HFFc6 (cell line): Measurements from ENCODE around the gene SLFN12L. TPM values are rescaled to one million over a fixed set of nuclear protein-coding genes. Genes with fewer than 3 reads are reported as not detected.
"Not testable (repeated sequence)": the region's sequence is repeated elsewhere in the genome, so short reads cannot be mapped to it uniquely, and the experiment has no call there.

Source experiments
- DNase-seq: peaks from one replicate; pipeline ENCODE4 v3.0.0-alpha.2; 2018
- H3K27ac Mint-ChIP-seq: 2 replicates; pipeline ENCODE4 v1.8.0; 2020; ENCODE audit warnings: mild to moderate bottlenecking, mixed read lengths
- H3K27me3 Mint-ChIP-seq: 2 replicates; pipeline ENCODE4 v1.8.0; 2021; ENCODE audit warnings: mild to moderate bottlenecking, moderate library complexity, mixed read lengths; ENCODE audit not compliant: insufficient read depth
- H3K36me3 Mint-ChIP-seq: 2 replicates; pipeline ENCODE4 v1.8.0; 2021; ENCODE audit warnings: low read depth, mixed read lengths
- H3K4me1 Mint-ChIP-seq: 2 replicates; pipeline ENCODE4 v1.8.0; 2020; ENCODE audit warnings: low read depth, mixed read lengths
- H3K4me3 Mint-ChIP-seq: 2 replicates; pipeline ENCODE4 v1.8.0; 2020; ENCODE audit warnings: mild to moderate bottlenecking, moderate library complexity, mixed read lengths
- H3K9me3 Mint-ChIP-seq: 2 replicates; pipeline ENCODE4 v1.8.0; 2020; ENCODE audit warnings: mild to moderate bottlenecking, mixed read lengths
- total RNA-seq, 6 experiments: library from RNA; stranded (reverse); fragmentation: NEBNext Ultra II Directional; extraction: Animal tissue kit (Norgen Biotek cat#: 25700); gene quantifications; 2 replicates in 1 of 6; 3 replicates in 5 of 6; pipeline ENCODE4 v1.2.3, GENCODE V29; 2021
- TF ChIP-seq, protein P1 (sequence below): fragments of 200-600 bp; sonication (generic); IDR thresholded peaks from 2 replicates; pipeline ENCODE4 v1.5.0; 2021; ENCODE audit warnings: antibody characterized with exemption, mild to moderate bottlenecking

SLFN12L gene
- total RNA-seq, 6 experiments from 2014 or later: 0.13 to 0.34 (median 0.25) TPM; not detected in 2

DNA sequence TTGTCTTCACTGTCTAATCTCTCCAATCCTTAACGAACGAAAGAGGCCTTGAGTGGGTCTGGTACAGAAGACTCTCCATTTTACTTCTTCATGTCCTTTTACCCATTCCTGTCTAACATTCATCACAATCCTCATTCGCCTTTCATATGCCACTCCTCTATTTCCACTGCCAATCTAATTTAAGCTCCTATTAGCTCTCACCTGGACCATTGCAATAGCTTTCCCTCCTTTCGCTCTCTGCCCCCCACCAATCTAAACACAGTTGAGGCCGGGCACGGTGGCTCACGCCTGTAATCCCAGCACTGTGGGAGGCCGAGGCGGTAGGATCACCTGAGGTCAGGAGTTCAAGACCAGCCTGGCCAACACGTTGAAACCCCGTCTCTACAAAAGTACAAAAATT is 29.5 kb upstream of the SLFN12L start:
- H3K4me3 Mint-ChIP-seq: peak overlapping the region; percentile 90
- no peaks in the 10 kb centered on the region for H3K9me3 Mint-ChIP-seq
- DNase-seq: no peak
- H3K27me3 Mint-ChIP-seq: peaks cover 16% of the 10 kb centered on the region
- H3K4me1 Mint-ChIP-seq: peaks cover 30% of the 10 kb centered on the region
- H3K36me3 Mint-ChIP-seq: peaks cover 5% of the 10 kb centered on the region; the same call in 1 of the 2 replicates
- TF ChIP-seq, protein P1, sequence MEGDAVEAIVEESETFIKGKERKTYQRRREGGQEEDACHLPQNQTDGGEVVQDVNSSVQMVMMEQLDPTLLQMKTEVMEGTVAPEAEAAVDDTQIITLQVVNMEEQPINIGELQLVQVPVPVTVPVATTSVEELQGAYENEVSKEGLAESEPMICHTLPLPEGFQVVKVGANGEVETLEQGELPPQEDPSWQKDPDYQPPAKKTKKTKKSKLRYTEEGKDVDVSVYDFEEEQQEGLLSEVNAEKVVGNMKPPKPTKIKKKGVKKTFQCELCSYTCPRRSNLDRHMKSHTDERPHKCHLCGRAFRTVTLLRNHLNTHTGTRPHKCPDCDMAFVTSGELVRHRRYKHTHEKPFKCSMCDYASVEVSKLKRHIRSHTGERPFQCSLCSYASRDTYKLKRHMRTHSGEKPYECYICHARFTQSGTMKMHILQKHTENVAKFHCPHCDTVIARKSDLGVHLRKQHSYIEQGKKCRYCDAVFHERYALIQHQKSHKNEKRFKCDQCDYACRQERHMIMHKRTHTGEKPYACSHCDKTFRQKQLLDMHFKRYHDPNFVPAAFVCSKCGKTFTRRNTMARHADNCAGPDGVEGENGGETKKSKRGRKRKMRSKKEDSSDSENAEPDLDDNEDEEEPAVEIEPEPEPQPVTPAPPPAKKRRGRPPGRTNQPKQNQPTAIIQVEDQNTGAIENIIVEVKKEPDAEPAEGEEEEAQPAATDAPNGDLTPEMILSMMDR: no peak
- peak overlapping the region; percentile 8 for H3K27ac Mint-ChIP-seq

DNA sequence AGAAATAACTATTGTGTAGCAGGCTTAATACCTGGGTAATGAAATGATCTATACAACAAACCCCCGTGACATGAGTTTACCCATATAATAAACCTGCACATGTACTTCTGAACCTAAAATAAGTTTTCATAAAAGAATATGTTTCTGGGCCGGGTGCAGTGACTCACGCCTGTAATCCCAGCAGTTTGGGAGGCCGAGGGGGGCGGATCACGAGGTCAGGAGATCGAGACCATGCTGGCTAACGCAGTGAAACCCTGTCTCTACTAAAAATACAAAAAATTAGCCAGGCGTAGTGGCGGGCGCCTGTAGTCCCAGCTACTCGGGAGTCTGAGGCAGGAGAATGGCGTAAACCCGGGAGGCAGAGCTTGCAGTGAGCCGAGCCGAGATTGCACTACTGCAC is 25.7 kb upstream of the SLFN12L start:
- DNase-seq, H3K4me3 Mint-ChIP-seq, H3K4me1 Mint-ChIP-seq, H3K9me3 Mint-ChIP-seq, H3K36me3 Mint-ChIP-seq, H3K27ac Mint-ChIP-seq: not testable (repeated sequence)
- peaks cover 16% of the 10 kb centered on the region; the same call in 1 of the 2 replicates for H3K27me3 Mint-ChIP-seq

DNA sequence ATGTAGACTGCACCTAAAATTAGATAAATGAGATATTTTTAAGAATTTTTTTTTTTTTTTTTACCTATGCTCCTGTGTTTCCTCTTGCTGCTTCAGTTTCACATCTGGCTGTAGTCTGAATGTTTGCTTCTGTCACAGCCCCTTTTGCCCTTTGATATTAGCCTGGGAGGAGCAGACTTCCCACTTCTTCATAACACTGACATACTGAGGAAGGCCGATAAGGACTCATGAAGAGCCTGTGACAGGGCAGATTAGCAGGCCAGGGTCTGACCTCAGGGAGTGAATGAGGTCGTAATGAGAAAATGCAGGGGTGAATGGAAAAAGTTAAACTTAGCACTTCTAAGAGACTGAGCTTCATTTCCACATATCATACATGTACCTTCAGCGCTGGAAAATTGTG is 23.2 kb upstream of the SLFN12L start, which contains the start of gene SLFN14:
Gene SLFN14 (minus strand): TSS at position 117 of the 400 bp plus-strand sequence. CDS start 2,757 bp downstream, outside the sequence.
- H3K27me3 Mint-ChIP-seq: peaks cover 18% of the 10 kb centered on the region
- H3K27ac Mint-ChIP-seq: no peak within 1 kb of the TSS
- TF ChIP-seq, protein P1: no peak

DNA sequence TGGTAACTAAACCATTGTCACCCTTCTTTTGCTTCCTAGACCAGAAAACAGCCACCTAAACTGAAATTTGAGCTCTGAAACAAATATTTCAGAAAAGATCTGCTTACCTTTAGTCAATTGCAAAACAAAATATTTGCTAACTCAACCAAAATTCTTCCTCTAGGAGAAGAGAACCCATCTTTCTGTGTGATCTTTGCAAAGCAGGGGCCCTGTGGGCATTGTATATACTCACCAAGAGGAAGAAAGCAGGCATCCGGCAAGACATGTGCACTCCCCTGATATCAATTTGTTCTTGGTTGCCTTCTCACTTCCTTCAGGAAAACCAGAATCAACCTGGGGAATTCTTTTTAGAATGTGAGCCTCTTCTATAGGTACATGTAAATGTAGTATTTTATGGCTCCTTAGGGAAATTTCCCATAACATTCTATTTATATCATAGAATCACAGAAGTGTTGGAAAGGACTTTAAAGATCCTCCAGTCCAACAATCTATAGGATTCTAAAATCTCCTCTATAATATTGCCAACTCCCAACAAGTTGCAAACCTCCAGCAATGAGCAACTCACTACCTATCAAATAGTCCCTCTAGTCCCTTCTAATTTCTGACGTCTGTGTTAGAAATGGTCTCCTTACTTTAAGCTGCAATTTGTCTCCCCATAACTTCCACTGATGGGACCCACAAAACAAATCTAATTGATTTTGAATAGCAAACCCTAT is 22.2 kb upstream of the SLFN12L start:
- peaks cover 18% of the 10 kb centered on the region for H3K27me3 Mint-ChIP-seq

More for the DNA sequence above, 23.2 kb upstream of the SLFN12L start, which contains the start of gene SLFN14:
- no peak within 1 kb of the TSS for H3K4me3 Mint-ChIP-seq
- peaks cover 7% of the 10 kb centered on the region; the same call in 1 of the 2 replicates for H3K4me1 Mint-ChIP-seq
- no peak for DNase-seq
- H3K36me3 Mint-ChIP-seq: no peaks in the 10 kb centered on the region
- no peaks in the 10 kb centered on the region for H3K9me3 Mint-ChIP-seq

DNA sequence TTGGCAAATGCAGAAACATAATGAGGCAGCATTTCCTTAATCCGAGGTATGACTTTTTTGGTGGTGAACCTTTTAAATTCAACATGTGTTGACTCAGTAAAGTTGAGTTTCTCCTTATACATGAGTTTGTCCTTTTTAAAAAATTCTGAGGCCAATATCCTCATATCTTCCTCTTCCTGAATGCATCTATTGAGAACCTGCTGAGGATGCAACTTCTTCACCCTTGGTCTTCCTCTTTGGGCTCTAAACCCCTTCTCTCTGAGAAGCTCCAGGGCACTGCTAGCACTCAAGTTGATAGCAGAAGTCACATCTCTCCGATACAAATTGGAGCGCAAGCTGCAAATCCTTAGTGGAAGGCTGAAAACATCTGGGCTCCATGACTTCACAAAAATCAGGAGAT is 19.9 kb upstream of the SLFN12L start:
- Mint-ChIP-seq H3K36me3 (no peaks in the 10 kb centered on the region), H3K4me3 (no peak overlapping the region), H3K27ac (no peak overlapping the region), H3K4me1 (no peaks in the 10 kb centered on the region), H3K27me3 (peaks cover 15% of the 10 kb centered on the region), H3K9me3 (no peaks in the 10 kb centered on the region)
- no peak for DNase-seq
- TF ChIP-seq, protein P1: no peak

More for the DNA sequence above, 22.2 kb upstream of the SLFN12L start:
- H3K9me3 Mint-ChIP-seq: no peaks in the 10 kb centered on the region
- TF ChIP-seq, protein P1: no peak
- H3K36me3 Mint-ChIP-seq: no peaks in the 10 kb centered on the region
- no peak for DNase-seq
- peaks cover 7% of the 10 kb centered on the region; the same call in 1 of the 2 replicates for H3K4me1 Mint-ChIP-seq
- H3K4me3 Mint-ChIP-seq: no peak overlapping the region
- no peak overlapping the region for H3K27ac Mint-ChIP-seq

DNA sequence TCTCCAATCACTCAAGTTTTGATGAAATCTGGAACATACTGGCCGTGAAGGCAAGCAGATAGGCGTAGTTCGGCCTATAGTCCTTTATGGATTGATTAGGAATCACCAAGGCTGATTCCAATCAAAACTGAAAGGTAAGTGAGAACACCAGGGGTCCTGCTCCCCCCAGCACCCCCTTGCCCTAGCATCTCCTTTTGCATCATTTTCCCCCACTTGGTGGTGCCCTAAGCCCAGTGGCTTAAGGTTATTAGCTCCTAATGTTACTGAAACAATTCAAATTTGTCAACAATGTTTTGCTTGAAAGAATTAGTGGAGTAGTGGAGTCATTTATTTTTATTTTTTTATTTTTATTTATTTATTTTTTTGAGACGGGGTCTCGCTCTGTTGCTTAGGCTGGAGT is 18.2 kb upstream of the SLFN12L start:
- H3K27me3 Mint-ChIP-seq: peaks cover 28% of the 10 kb centered on the region
- H3K27ac Mint-ChIP-seq: no peak overlapping the region
- H3K36me3 Mint-ChIP-seq: no peaks in the 10 kb centered on the region
- TF ChIP-seq, protein P1: peak; percentile 49; the same call in 1 of the 2 replicates
- DNase-seq: no peak
- no peak overlapping the region for H3K4me3 Mint-ChIP-seq
- no peaks in the 10 kb centered on the region for H3K4me1 Mint-ChIP-seq
- H3K9me3 Mint-ChIP-seq: no peaks in the 10 kb centered on the region
